ENCODE results near the gene IGFL4.
A peak's percentile ranks its signal among the peaks of the same experiment; 100 is the strongest.

Gene IGFL4

DNA sequence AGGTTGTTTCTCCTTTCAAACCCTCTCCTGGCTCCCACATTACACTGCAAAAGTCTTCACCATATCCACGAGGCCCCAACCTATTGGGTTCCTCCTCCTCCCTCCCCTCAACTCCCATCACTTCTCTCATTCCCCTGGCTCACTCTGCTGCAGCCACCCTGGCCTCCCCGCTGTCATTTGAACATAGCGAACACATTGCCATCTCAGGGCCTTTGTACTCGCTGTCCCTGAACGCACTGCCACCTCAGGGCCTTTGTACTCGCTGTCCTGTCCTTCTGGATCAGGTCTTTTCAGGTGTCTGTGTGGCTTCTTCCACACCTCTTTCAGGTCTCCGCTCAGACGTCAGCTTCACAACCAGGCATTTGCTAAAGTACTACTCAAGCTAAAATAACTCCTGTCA is 43.9 kb downstream of the IGFL4 start:
- H3K4me3 ChIP-seq (ENCODE audit: control insufficient read depth, low read depth, low read length), result no peak overlapping the region
- TF ChIP-seq, protein P1, sequence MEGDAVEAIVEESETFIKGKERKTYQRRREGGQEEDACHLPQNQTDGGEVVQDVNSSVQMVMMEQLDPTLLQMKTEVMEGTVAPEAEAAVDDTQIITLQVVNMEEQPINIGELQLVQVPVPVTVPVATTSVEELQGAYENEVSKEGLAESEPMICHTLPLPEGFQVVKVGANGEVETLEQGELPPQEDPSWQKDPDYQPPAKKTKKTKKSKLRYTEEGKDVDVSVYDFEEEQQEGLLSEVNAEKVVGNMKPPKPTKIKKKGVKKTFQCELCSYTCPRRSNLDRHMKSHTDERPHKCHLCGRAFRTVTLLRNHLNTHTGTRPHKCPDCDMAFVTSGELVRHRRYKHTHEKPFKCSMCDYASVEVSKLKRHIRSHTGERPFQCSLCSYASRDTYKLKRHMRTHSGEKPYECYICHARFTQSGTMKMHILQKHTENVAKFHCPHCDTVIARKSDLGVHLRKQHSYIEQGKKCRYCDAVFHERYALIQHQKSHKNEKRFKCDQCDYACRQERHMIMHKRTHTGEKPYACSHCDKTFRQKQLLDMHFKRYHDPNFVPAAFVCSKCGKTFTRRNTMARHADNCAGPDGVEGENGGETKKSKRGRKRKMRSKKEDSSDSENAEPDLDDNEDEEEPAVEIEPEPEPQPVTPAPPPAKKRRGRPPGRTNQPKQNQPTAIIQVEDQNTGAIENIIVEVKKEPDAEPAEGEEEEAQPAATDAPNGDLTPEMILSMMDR (IDR thresholded peaks at IDR 0.05; ENCODE audit: control insufficient read depth, insufficient read depth, low read depth, low read length, missing control alignments), result no peak
- no peak for DNase-seq (ENCODE audit: low read depth)

DNA sequence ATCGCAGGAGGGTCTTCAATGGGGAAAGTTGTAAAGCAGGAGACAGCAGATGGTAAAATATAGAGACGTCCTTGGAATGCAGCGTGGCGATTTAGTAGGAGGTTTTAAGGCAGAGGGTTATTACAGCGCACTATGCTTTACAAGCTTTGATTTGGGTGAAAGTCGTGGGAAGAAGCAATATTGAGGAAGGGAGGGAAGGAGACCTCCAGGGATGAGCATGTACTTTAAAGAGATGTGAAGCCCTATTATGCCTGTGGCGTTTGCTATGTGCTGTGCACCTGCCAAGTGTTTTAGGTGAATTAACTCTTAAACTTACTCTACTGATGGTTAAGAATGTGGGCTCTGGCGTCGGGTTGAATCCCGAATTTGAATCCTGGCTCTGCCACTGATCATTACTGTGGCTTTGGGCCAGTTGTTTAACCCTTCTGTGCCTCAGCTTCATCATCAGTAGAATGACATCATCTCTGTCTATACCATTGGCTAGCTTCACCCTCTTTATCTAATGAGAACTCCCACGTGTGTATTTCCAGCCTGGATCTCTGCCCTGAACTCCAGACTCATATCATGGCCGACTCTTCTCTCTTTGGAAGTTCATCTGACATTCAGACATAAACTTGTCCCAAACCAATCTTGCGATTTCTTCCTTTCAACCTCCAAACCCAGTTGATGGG is 45.0 kb downstream of the IGFL4 start:
- TF ChIP-seq, protein P1 (IDR thresholded peaks at IDR 0.05; ENCODE audit: control insufficient read depth, insufficient read depth, low read depth, low read length, missing control alignments), result no peak
- peak overlapping the region; percentile 84 for H3K4me3 ChIP-seq (ENCODE audit: control insufficient read depth, low read depth, low read length)
- DNase-seq (ENCODE audit: low read depth), result no peak

DNA sequence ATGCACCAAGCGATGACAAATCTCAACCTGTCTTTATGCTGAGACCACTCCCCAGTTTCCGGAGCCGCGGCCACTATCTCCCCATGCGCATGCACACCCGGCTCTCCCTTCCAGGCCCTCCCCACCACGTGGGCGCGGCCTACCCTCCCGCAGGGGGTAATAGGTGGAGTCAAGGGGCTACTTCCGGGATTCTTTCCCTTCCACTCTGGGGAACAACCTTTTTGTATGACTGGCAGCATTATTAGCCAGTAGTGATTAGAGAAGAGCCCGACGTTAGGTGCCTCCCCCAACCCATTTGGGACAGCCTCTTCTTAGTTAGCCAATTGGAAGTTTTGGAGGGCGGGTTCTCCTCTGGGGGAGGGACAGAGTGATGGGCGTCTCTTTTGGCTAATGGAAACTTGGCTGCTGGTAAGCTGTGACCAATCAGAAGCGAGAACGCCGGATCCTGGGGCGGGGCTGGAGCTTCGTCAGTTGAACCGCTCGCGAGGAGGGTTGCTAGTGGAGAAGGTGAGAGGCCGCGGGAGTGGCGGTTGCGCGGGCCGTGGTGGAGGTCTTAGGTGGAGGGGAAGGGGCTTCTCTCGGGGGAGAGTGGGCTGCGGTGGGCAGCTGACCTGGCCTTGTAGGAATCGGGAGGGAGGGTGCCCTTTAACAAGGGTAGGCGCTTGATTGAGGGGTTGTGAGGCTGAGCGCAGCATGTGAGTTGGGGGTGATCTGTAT is 45.6 kb downstream of the IGFL4 start, which contains the start of gene CCDC61:
Gene CCDC61 (plus strand): TSS at position 470 of the 717 bp plus-strand sequence. CDS start 7,552 bp downstream, outside the sequence.
- H3K4me3 ChIP-seq (ENCODE audit: control insufficient read depth, low read depth, low read length), result peak within 1 kb of the TSS; percentile 84
- peak; percentile 98 for DNase-seq (ENCODE audit: low read depth)
- TF ChIP-seq, protein P1 (IDR thresholded peaks at IDR 0.05; ENCODE audit: control insufficient read depth, insufficient read depth, low read depth, low read length, missing control alignments), result no peak

DNA sequence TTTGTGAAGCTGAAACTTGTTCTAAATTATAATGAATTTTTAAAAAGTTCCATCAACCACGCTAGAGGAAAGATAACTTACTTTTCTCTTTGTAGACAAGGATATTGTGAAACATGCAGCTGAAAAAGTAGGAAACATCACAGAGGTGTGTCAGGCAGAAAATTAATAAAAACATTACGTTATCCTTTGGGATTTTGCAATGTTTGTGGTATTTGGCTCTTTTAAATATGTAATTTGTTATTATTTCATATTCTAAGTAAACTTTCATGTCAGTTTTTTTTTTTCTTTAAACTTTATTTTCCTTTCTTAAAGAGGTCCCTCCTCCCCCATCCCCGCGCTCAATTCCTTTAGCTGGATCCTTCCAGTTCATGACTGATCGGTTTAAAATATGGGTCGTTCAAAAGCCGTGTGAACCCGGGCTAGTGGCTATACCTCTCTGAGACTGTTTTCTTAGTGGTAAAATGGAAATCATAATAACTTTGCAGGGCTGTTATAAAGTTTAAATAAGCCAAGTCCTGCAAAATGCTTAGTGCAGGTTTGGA is 46.3 kb downstream of the IGFL4 start:
- DNase-seq (ENCODE audit: low read depth), result no peak
- TF ChIP-seq, protein P1 (IDR thresholded peaks at IDR 0.05; ENCODE audit: control insufficient read depth, insufficient read depth, low read depth, low read length, missing control alignments), result no peak
- H3K4me3 ChIP-seq (ENCODE audit: control insufficient read depth, low read depth, low read length), result peak overlapping the region; percentile 40

DNA sequence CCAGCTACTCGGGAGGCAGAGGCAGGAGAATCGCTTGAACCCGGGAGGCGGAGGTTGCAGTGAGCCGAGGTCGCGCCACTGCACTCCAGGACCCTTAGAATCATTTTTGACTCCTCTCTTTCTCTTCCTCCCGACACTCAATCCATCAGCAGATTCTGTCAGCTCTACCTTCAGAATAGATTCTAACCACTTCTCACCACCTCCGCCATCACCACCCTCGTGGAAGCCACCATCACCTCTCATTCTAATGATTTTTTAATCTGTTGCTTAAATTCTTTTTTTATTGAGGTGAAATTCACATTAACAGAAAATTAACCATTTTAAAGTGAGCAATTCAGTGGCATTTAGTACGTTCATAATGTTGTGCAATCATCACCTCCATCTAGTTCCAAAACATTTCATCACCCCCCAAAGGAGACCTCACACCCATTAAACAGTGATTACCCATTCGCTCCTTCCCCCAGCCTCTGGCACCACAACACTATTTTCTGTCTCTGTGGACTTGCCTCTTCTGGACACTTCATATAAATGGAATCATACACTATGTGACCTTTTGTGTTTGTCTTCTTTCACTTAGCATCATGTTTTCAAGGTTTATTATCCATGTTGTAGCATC is 50.6 kb downstream of the IGFL4 start:
- no peak for DNase-seq (ENCODE audit: low read depth)
- TF ChIP-seq, protein P1 (IDR thresholded peaks at IDR 0.05; ENCODE audit: control insufficient read depth, insufficient read depth, low read depth, low read length, missing control alignments), result no peak
- no peak overlapping the region for H3K4me3 ChIP-seq (ENCODE audit: control insufficient read depth, low read depth, low read length)

Data from AG09309 (cell line).